HG02678 (cell line): ENCODE data around the gene FRS3.

Experiments
- ATAC-seq: cut with Tn5 transposase; IDR thresholded peaks from one replicate; pipeline ENCODE4 v1.9.1; 2021; ENCODE audit warnings: mild to moderate bottlenecking, moderate library complexity; ENCODE audit not compliant: unreplicated experiment

Gene FRS3

DNA sequence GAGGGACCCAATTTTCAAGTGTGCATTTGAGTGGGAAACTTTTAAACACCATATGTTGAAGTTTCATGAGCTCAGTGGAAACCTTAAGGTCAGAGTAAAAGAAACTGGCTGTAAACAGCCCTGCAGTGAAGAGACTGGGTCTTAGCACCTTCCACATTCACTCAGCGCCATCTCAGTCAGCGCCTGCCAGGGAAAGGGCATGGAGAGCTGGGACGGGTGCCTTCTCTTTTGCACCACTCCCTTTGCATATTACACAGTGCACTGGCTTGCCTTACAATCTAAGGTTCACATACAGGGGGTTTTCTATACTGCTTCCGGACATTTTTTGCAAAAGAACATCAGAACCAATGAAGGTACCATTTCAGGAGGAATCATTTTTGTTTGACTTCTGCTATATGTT lies 12.3 kb upstream of the FRS3 start:
- no peak for ATAC-seq

DNA sequence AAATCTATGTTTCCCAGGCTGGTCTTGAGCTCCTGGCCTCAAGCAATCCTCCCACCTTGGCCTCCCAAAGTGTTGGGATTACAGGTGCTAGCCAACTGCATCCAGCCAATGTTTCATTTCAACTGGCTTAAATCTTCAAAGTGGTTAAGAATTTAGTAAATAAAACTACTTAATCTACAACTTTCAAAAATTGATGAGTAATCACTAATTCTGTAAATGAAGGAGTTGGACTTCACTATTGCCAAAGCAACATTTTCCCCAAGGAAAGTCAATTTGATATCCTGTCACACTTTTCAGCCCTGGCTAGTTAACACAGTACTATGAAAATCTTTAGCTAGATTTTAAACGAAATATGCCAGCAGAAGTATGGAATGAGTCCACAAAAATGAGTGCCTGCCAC lies 11.6 kb upstream of the FRS3 start:
- ATAC-seq: no peak

DNA sequence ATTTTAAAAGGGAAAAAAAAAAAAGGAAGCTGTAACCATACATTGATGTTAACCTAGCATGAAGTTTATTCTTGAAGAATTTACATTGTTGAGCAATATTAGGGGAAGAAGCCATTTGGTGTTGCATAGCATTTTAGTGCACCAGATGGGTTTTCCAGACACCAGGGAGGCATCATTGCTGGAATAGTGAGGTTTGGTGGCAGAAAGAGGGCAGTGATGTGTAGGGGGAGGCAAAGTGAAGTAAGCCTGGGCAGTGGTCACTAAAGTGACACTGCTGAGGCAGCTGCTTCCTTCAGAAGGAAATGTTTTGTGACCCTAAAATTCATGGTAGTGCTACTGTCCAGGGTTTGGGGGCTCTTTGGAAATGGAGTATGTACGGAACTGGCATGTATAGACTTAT lies 10.3 kb upstream of the FRS3 start:
- no peak for ATAC-seq

DNA sequence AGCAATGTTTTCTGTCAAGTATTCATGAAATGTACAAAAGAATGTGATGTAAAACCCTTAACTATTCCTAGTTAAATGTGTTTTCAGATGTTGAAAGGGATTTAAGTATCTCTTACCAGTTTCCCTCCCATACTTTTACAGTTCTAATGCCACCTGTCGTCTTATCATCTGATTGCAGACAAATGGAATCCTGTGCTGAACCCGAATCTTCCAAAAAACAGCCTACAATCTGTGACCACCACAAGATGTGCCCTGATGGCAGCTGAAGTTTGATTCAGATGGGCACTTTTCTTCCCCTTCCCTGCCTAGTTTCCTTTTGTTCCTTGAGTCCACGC lies 9.7 kb upstream of the FRS3 start:
- no peak for ATAC-seq

GRCh38 chr6:41787219-41787917 lies 7.7 kb upstream of the FRS3 start, which contains the start of gene TOMM6:
Gene TOMM6, plus strand, starts transcription at chr6:41787694. Its CDS starts 4 bp downstream, at chr6:41787698.
- peak; percentile 82 for ATAC-seq

DNA sequence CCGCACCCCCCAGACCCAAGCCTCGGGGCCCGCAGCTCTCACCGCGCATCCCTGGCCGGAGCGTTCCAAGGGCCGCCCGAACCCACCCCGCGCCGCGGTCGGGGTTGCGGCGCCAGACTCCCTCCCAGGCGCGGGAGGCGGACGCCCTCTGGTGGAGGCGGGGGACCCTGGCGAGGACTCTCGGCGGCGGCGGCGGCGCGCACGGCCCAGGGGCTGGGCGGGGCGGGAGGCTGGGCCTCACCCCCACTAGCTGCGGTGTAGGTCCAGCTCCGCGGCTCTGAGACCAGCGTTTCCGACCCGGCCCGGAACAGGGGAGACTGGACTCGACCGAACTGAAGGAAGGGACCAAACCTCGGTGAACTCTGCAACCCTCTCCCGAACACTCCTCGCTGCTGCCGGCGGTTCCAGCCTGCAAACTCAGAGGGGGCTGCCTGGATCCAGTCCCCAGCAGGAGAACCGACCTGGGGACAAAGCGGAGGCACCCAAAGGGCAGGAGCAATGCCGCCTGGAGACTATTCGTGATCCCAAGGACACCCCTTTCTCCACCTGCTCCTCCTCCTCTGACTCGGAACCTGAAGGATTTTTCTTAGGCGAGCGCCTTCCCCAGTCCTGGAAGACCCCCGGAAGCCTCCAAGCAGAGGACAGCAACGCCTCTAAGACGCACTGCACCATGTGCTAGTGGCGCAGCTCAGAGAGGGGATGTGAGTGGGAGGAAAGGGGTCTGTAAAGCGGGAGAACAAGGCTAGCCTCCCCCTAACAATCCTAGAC lies 6.9 kb upstream of the FRS3 start:
- ATAC-seq: peak; percentile 66

- ATAC-seq: no peak
Observed at GRCh38 chr6:41785689-41786450, 6.2 kb upstream of the FRS3 start.

GRCh38 chr6:41785254-41785653 lies 5.6 kb upstream of the FRS3 start:
- ATAC-seq: no peak

GRCh38 chr6:41784581-41785171 lies 5.0 kb upstream of the FRS3 start:
- ATAC-seq: no peak

- ATAC-seq: no peak
Observed at GRCh38 chr6:41783106-41783780, 3.5 kb upstream of the FRS3 start.

DNA sequence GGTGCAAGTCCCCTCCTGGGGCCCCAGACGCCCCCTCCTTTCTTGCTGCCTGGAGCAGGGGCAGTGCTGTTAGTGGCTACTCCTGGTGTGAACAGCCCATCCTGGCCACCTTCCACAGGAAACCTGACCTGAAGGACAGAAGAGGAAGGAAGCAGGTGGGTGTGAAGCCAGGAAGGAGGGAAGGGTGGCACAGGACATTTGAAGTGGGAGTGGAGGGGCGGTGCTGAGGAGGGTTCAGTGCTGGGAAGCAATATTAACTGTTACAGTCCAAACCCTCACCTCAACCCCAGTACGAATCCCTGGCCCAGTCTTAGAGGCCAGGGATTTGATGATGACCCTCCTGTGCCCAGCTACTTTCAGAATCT lies 1.6 kb upstream of the FRS3 start:
- ATAC-seq: no peak

DNA sequence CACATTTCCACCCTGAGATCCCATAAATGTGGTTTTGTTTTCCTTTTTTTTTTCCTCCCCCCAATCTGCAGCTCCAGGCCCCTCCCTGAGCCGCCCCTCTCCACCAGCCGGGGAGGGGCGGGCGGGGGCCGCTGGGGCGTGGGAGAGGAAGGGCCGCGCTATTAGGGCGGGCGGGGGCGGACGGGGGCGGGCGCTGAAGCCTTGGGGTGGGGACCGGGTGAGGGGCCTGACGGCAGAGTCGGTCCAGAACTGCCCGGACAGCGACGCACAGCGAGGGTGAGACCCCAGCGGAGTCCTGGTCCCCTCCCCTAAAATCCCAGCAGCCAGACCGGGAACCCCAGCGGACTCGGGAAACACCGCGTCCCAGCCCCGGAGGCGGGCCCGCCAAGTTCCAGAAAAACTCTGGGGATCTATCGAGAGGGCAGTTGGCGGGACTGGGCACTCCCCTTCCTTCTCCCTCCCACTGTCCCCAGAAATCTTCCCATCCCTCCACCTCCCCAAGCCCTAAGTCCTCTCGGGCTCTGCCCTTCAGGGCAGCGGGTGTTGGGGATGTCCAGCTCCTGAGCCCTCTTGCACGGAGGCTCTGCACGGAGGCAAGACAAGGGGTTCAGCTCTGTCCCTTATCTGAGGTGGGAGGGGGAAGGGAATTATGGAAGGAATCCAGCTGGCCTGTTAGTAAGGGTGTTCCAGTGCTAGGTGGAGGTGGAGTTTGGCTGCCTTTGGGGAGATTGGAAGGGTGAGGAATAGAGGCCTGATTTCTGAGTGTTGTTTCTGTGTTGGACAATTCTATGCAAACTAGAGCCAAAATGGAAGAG lies 1.1 kb upstream of the FRS3 start, which contains the start of gene PRICKLE4:
Gene PRICKLE4, plus strand, starts transcription at position 232 of the 815 bp plus-strand sequence. CDS start 2,692 bp downstream, outside the sequence.
- ATAC-seq: no peak

- ATAC-seq: no peak
Observed at GRCh38 chr6:41779336-41779735, 364 bp downstream of the FRS3 start.

GRCh38 chr6:41778895-41779294 lies 805 bp downstream of the FRS3 start:
- no peak for ATAC-seq

GRCh38 chr6:41777551-41778285 lies 2.0 kb downstream of the FRS3 start:
- no peak for ATAC-seq

DNA sequence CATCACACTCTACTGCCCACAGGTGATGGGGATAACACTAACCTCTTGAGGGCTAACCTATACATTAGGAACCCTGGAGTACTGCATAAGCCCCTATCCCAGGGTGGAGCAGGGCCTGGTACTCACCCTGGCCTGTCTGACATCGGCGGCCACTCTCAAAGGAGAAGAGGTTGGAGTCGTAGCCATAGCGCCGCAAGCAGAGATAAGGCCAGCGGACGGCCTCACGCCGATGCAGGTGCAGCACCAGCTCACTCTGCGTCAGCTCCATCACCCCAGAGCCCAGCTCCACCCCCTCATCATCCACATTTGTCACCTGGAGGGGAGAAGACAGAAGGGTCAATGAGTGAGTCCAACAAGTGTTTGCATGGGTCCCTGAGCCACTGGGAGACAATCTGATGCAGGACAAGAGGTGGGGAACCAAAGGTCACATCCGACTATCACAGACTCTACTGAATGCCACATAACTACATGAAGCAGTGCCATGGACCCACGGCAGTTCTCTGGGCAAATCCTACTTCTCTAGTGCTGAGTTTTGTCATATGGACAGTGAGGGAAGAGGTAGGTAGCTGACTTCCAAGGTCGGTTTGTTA lies 4.3 kb downstream of the FRS3 start:
- no peak for ATAC-seq

- no peak for ATAC-seq
Observed at GRCh38 chr6:41774841-41775240, 4.9 kb downstream of the FRS3 start.

GRCh38 chr6:41771058-41771983 lies 8.4 kb downstream of the FRS3 start:
- no peak for ATAC-seq
